CD4-positive, alpha-beta T cell (primary cell): ENCODE results near the gene PPP2R5C. TPM values are rescaled to one million over a fixed set of nuclear protein-coding genes. Genes with fewer than 3 reads are reported as not detected.
"Not testable (repeated sequence)": the region's sequence is repeated elsewhere in the genome, so short reads cannot be mapped to it uniquely, and the experiment has no call there.

ENCODE experiments used
- ATAC-seq: fragments of 200-7000 bp; cut with Tn5 transposase; one replicate; pipeline ENCODE4 v1.10.0; 2022; ENCODE audit warnings: mild to moderate bottlenecking; ENCODE audit not compliant: poor library complexity
- CTCF ChIA-PET: fragments of 350-600 bp; sonication (Branson Sonifier 250); formaldehyde crosslinking; loops from one replicate; lab custom pipeline; 2021; ENCODE audit warnings: antibody characterized with exemption, inconsistent platforms; lab: Charles Lee
- POLR2A ChIA-PET: fragments of 350-600 bp; sonication (Branson Sonifier 250); formaldehyde crosslinking; loops from one replicate; lab custom pipeline; 2021; ENCODE audit warnings: antibody characterized with exemption, inconsistent platforms; lab: Charles Lee
- DNase-seq, 14 experiments: peaks; one replicate each; pipeline ENCODE4 v3.0.0-alpha.2; 2013 to 2020; ENCODE audit warnings: mixed read lengths in 2 of 14
- H3K27ac ChIP-seq, 2 donors: one replicate each; pipeline versions ENCODE4 v1.5.1 to v1.7.0; 2013; ENCODE audit warnings: low read length in 2 of 2, low read depth in 1 of 2, mild to moderate bottlenecking in 1 of 2
- H3K27me3 ChIP-seq, 2 experiments: 1 replicate in 1 of 2; 2 replicates in 1 of 2; pipeline versions ENCODE4 v1.6.1 to v1.7.0; 2013; ENCODE audit warnings: low read length in 2 of 2, control low read depth in 1 of 2, mild to moderate bottlenecking in 1 of 2, moderate library complexity in 1 of 2; ENCODE audit not compliant: insufficient read depth in 2 of 2, control insufficient read depth in 1 of 2
- H3K36me3 ChIP-seq: one replicate; pipeline ENCODE4 v1.6.1; 2013; ENCODE audit warnings: low read length, control low read depth; ENCODE audit not compliant: insufficient read depth
- H3K4me1 ChIP-seq: one replicate; pipeline ENCODE4 v1.6.1; 2013; ENCODE audit warnings: low read length, control low read depth; ENCODE audit not compliant: insufficient read depth
- H3K4me3 ChIP-seq: one replicate; pipeline ENCODE4 v1.5.1; 2013; ENCODE audit warnings: mild to moderate bottlenecking, low read length, moderate library complexity
- H3K9me3 ChIP-seq, 2 experiments: 1 replicate in 1 of 2; 2 replicates in 1 of 2; pipeline versions ENCODE4 v1.6.1 to v1.7.0; 2013; ENCODE audit warnings: low read length in 2 of 2, mild to moderate bottlenecking in 2 of 2, control low read depth in 1 of 2, moderate library complexity in 1 of 2; ENCODE audit not compliant: control insufficient read depth in 1 of 2, insufficient read depth in 1 of 2
- H3K27ac Mint-ChIP-seq: one replicate; pipeline ENCODE4 v1.8.0; 2020; ENCODE audit warnings: mixed read lengths
- H3K27me3 Mint-ChIP-seq: one replicate; pipeline ENCODE4 v1.8.0; 2021; ENCODE audit warnings: mixed read lengths
- H3K36me3 Mint-ChIP-seq: one replicate; pipeline ENCODE4 v1.8.0; 2021; ENCODE audit warnings: low read depth, mixed read lengths
- H3K4me1 Mint-ChIP-seq: one replicate; pipeline ENCODE4 v1.8.0; 2021; ENCODE audit warnings: low read depth, mixed read lengths
- H3K4me3 Mint-ChIP-seq: one replicate; pipeline ENCODE4 v1.8.0; 2020; ENCODE audit warnings: mild to moderate bottlenecking, mixed read lengths
- H3K9me3 Mint-ChIP-seq: one replicate; pipeline ENCODE4 v1.8.0; 2020; ENCODE audit warnings: mixed read lengths
- intact Hi-C, 2 experiments: fragments of 100-400 bp; cut with DNase I in 1 of 2; cut with micrococcal nuclease in 1 of 2; formaldehyde crosslinking; loops; one replicate each; pipeline versions ENCODE4 v1.15.1 to v1.9.0; 2023 to 2025; cut with DNase I, micrococcal nuclease
- total RNA-seq, 174 experiments: library from RNA in 2 of 174; stranded (reverse) in 2 of 174; gene quantifications; one replicate each; pipeline ENCODE4 v1.2.3 and lab custom pipeline; 2021 to 2026
- TF ChIP-seq, protein P1 (sequence below): fragments of 200-600 bp; IDR thresholded peaks from one replicate; pipeline ENCODE4 v1.8.0; 2022; ENCODE audit warnings: antibody characterized with exemption, mild to moderate bottlenecking

The PPP2R5C gene
- total RNA-seq, 2 experiments from 2014 or later = 463 to 487 TPM

DNA sequence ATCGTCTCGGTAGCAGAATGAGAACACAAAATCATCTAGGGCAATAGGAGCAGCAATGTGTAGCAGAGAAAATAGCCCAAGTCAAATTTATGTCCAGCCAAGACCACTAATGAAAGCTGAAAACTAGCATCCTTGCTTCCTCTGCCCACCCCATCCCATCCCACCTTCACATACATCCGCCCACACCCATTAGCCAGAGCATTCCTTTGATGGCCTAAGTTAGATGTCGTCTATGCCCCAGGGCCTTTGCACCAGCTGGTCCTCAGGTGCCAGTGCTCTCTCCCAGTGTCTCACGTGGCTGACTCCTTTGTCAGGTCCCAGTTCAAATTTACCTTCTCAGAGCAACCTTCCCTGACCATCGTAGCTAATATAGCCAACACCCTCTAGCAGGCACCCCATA is 17.8 kb upstream of the PPP2R5C start:
- Histone ChIP-seq H3K4me1 (no peaks in the 10 kb centered on the region), H3K36me3 (no peaks in the 10 kb centered on the region), H3K9me3 (peaks cover 12 to 16% of the 10 kb centered on the region in 2 experiments), H3K4me3 (no peak overlapping the region), H3K27me3 (no peaks in the 10 kb centered on the region), H3K27ac (no peak overlapping the region)
- Mint-ChIP-seq H3K4me1 (no peaks in the 10 kb centered on the region), H3K27me3 (no peaks in the 10 kb centered on the region), H3K4me3 (no peak overlapping the region), H3K9me3 (peaks cover 7% of the 10 kb centered on the region), H3K36me3 (no peaks in the 10 kb centered on the region), H3K27ac (no peak overlapping the region)
- no peak for ATAC-seq
- intact Hi-C loops = no loop called here
- DNase-seq = no peak
- CTCF ChIA-PET = no interaction called here
- POLR2A ChIA-PET = no interaction called here
- TF ChIP-seq, protein P1, sequence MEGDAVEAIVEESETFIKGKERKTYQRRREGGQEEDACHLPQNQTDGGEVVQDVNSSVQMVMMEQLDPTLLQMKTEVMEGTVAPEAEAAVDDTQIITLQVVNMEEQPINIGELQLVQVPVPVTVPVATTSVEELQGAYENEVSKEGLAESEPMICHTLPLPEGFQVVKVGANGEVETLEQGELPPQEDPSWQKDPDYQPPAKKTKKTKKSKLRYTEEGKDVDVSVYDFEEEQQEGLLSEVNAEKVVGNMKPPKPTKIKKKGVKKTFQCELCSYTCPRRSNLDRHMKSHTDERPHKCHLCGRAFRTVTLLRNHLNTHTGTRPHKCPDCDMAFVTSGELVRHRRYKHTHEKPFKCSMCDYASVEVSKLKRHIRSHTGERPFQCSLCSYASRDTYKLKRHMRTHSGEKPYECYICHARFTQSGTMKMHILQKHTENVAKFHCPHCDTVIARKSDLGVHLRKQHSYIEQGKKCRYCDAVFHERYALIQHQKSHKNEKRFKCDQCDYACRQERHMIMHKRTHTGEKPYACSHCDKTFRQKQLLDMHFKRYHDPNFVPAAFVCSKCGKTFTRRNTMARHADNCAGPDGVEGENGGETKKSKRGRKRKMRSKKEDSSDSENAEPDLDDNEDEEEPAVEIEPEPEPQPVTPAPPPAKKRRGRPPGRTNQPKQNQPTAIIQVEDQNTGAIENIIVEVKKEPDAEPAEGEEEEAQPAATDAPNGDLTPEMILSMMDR = no peak

DNA sequence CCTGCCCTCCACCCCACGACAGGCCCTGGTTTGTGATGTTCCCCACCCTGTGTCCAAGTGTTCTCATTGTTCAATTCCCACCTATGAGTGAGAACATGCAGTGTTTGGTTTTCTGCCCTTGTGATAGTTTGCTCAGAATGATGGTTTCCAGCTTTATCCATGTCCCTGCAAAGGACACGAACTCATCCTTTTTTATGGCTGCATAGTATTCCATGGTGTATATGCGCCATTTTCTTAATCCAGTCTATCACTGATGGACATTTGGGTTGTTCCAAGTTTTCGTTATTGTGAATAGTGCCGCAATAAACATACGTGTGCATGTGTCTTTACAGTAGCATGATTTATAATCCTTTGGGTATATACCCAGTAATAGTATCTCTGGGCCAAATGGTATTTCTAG is 17.1 kb upstream of the PPP2R5C start:
- H3K36me3 Mint-ChIP-seq, H3K27ac ChIP-seq, intact Hi-C loops, H3K27ac Mint-ChIP-seq, H3K4me3 ChIP-seq, H3K27me3 Mint-ChIP-seq, ATAC-seq, H3K4me1 ChIP-seq, DNase-seq, H3K36me3 ChIP-seq, H3K27me3 ChIP-seq, H3K4me3 Mint-ChIP-seq, H3K9me3 Mint-ChIP-seq, POLR2A ChIA-PET, H3K4me1 Mint-ChIP-seq: not testable (repeated sequence)
- H3K9me3 ChIP-seq = peaks cover 12 to 15% of the 10 kb centered on the region in 2 experiments
- CTCF ChIA-PET = interaction anchor here (0.9 kb wide), 1 partner anchor 37 kb away, joined by 3 read pairs; no protein-coding TSS in a partner anchor

DNA sequence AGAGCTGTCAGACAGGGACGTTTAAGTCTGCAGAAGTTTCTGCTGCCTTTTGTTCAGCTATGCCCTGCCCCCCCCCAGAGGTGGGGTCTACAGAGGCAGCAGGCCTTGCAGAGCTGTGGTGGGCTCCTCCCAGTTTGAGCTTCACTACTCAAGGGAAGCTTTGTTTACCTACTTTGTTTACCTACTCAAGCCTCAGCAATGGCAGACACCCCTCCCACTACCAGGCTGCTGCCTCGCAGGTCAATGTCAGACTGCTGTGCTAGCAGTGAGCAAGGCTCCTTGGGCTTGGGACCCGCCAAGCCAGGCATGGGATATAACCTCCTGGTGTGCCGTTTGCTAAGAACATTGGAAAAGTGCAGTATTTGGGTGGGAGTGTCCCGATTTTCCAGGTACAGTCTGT is 11.8 kb upstream of the PPP2R5C start:
- H3K27ac Mint-ChIP-seq, H3K36me3 ChIP-seq, H3K27ac ChIP-seq, H3K36me3 Mint-ChIP-seq, DNase-seq, CTCF ChIA-PET, H3K4me3 ChIP-seq, ATAC-seq, POLR2A ChIA-PET, H3K4me3 Mint-ChIP-seq, intact Hi-C loops, H3K9me3 ChIP-seq, H3K4me1 Mint-ChIP-seq, H3K4me1 ChIP-seq, H3K9me3 Mint-ChIP-seq: not testable (repeated sequence)
- peaks cover 0 to 11% of the 10 kb centered on the region in 2 experiments for H3K27me3 ChIP-seq
- peaks cover 24% of the 10 kb centered on the region for H3K27me3 Mint-ChIP-seq

DNA sequence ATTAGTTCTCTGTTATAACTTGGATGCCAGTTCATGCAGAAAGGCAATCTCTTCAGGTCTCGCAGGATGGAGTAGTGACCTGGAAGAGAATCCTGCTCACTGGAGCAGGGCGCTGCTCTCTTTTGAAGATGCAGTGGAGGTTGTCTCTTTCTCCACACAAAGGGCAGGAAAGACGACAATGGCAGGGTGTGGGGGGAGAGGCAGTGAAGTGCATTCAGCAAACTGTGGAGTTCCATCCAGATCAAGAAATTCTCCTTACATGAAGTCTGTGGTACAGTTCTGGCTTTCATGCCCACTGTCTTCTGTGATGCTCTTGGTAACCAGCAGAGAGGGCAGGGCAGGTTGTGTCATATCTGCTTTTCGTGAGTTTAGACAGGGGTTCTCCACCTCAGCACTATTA is 6.6 kb upstream of the PPP2R5C start:
- intact Hi-C loops = loop anchor here in 1 of 2 experiments (5.0 kb wide), 1 partner anchor 387 kb away; no protein-coding TSS in a partner anchor

More for the DNA sequence above, 6.6 kb upstream of the PPP2R5C start:
- DNase-seq = no peak
- Mint-ChIP-seq H3K4me1 (peaks cover 3% of the 10 kb centered on the region), H3K27me3 (peaks cover 26% of the 10 kb centered on the region), H3K4me3 (no peak overlapping the region), H3K36me3 (no peaks in the 10 kb centered on the region), H3K9me3 (no peaks in the 10 kb centered on the region), H3K27ac (no peak overlapping the region)
- TF ChIP-seq, protein P1 = no peak
- peaks cover 3% of the 10 kb centered on the region for H3K4me1 ChIP-seq
- no peak overlapping the region for H3K27ac ChIP-seq
- no peaks in the 10 kb centered on the region for H3K36me3 ChIP-seq
- no peaks in the 10 kb centered on the region for H3K9me3 ChIP-seq
- H3K27me3 ChIP-seq = peaks cover 0 to 11% of the 10 kb centered on the region in 2 experiments
- ATAC-seq = no peak
- ChIA-PET POLR2A (no interaction called here), CTCF (no interaction called here)
- H3K4me3 ChIP-seq = no peak overlapping the region
